Measurements from ENCODE around the gene DHRS1.

DHRS1 gene

DNA sequence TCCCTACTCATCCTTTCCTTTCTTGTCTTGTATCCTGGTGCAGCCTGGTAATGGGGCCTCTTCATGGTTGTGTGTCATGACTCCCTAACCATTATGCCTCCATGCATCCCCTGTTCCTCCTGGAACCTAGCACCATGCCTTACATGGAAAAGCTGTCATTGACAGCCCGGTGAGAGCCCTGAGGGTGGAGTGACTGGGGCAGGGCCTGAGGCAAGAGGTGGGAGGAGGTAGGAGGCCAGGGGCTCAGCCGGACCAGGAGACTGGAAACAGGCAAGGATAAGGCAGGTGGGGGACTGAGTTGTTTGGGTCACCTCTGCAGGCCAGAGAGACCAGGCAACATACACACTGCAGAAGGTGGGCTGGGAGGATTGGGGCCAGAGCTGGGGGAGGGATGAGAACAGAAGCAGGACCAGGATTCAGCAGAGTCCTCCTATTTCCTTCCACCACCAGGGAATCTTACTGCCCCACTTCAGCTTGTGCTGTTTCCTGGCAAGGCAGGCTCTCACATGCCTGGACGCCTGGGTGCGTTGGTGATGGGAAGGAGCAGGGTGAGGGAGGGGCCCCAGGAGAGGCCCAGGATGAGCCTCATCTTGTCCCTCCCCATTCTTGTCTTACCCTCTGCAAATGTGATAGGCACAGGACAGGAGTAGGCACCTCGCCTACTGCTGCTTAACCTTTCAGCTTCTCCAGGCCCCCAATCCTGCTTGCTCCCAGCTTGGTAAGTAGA, 10.1 kb upstream of the DHRS1 start, which contains the start of gene LTB4R2:
Gene LTB4R2, plus strand, starts transcription at position 603 of the 727 bp plus-strand sequence. CDS start 525 bp downstream, outside the sequence.
- no peak for DNase-seq (ENCODE audit: low spot score)

GRCh38 chr14:24308342-24309124, 9.0 kb upstream of the DHRS1 start:
- no peak for DNase-seq (ENCODE audit: low spot score)

GRCh38 chr14:24307575-24308341, 8.2 kb upstream of the DHRS1 start, which contains the start of gene CIDEB:
TSS of gene CIDEB (minus strand) at chr14:24307977. CDS start at chr14:24307858, 119 bp downstream.
- peak; percentile 82 for DNase-seq (ENCODE audit: low spot score)

GRCh38 chr14:24307156-24307574, 7.6 kb upstream of the DHRS1 start:
- no peak for DNase-seq (ENCODE audit: low spot score)

- DNase-seq (ENCODE audit: low spot score): no peak
Observed at GRCh38 chr14:24304019-24304387, 4.4 kb upstream of the DHRS1 start.

DNA sequence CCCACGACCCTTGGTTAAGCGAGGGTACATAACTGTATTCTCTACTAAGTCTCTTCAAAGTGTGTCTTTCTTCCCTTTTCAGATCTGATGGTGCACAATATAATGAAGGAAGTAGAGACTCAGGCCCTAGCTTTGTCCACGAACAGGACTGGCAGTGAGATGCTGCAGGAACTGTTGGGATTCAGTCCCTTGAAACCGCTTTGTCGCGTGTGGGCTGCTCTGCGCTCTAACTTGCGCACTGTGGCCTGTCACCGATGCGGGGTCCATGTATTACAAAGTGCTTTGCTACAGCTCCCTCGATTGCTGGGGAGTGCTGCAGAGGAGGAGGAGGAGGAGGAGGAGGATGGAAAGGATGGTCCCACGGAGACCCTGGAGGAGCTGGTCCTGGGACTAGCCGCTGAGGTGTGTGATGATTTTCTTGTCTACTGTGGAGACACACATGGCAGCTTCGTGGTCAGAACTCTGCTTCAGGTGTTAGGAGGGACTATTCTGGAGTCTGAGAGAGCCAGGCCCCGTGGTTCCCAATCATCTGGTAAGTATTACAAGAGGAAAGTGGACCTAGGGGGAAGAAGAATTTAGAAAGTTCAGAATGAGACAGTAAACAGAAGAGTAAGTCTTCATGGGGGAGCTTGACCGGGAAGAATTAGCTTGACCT, 873 bp upstream of the DHRS1 start:
- DNase-seq (ENCODE audit: low spot score): no peak

GRCh38 chr14:24298892-24299254, 707 bp downstream of the DHRS1 start:
- peak; percentile 47 for DNase-seq (ENCODE audit: low spot score)

GRCh38 chr14:24297190-24297964, 2.2 kb downstream of the DHRS1 start:
- peak; percentile 67 for DNase-seq (ENCODE audit: low spot score)

GRCh38 chr14:24296341-24297157, 3.0 kb downstream of the DHRS1 start:
- DNase-seq (ENCODE audit: low spot score): peak; percentile 79

DNA sequence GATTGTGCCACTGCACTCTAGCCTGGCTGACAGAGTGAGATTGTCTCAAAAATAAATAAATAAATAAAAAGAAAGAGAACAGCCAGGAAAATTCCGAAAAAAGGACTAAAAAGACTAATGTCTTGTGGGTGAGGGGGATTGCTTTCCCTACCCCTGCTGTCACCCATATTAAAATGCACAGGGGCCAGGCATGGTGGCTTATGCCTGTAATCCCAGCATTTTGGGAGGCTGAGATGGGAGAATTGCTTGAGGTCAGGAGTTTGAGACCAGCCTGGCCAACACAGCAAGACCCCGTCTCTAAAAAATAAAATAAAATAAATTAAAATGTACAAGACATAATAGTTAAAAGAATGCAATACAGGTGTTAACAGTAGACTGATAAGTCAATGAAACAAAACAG, 6.1 kb downstream of the DHRS1 start:
- DNase-seq (ENCODE audit: low spot score): no peak

GRCh38 chr14:24292118-24292807, 7.3 kb downstream of the DHRS1 start:
- no peak for DNase-seq (ENCODE audit: low spot score)

- DNase-seq (ENCODE audit: low spot score): no peak
Observed at GRCh38 chr14:24291446-24292117, 8.0 kb downstream of the DHRS1 start.

DNA sequence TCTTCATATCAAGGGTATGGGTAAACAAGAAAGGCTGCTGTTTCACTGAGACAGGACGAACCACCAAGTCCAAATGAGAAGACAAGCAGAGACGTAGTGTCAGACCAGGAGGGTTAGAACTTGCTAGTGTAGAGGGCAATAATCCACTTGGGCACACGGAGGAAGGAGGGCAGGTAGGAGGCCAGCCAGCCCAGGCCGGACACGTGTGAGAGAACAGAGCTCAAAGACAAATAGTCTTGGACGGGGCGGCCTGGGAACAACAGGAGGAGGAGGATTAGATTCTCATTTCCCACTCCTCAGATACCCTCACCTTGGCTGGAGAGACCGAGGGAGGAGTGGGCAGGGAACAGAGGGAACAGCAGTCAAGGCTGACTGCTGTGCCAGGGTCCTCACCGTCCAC, 8.8 kb downstream of the DHRS1 start:
- DNase-seq (ENCODE audit: low spot score): no peak

DNA sequence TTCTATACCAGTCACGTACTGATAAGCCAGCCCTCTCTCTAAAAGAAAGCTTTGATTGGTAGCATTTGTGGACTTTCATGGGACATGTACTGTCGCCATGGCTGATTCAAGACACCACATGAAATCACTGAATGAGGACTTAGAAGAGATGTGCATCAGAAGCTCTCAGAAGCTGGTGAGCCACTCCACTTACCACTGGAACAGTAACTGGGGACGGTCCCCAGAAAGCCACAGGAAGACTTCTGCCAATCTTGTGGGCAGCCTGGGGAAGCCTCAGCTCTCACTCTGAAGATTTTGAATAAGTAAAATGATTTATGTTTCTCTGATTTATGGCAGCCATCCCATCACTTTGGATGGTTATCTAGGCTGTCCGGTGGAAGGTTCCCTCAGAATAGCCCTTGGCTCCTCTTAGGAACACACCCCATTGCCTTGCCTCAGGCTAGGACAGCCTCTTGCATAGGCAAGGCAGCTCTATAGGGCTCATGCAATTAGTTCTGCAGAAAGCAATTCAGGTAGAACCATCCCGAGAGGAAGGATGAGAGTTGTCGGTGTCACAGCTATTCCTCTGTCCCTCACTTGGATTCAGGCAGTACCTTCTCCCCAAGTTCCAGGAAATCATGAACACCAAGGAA, 9.8 kb downstream of the DHRS1 start:
- DNase-seq (ENCODE audit: low spot score): no peak

GRCh38 chr14:24286996-24287395, 12.6 kb downstream of the DHRS1 start:
- no peak for DNase-seq (ENCODE audit: low spot score)

DNA sequence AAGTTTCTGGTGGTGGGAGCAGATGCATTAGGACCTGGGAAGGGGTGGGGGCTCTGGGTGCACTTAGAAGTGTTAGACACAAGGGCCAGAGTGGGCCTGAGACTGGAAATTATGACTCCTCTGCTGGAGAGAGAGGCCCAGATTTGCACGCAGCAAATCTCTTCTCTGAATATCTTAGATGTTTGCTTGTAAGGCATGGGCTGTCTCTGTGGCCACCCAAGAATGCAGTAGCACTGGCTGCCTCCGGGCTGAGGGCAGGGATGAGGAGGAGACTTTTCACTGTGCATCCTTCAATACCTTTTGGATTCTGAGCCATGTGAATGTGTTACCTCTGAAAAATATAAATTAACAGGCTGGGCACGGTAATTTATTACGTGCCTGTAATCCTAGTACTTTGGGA, 14.2 kb downstream of the DHRS1 start:
- DNase-seq (ENCODE audit: low spot score): no peak

GRCh38 chr14:24284501-24285035, 15.0 kb downstream of the DHRS1 start:
- DNase-seq (ENCODE audit: low spot score): no peak

DNA sequence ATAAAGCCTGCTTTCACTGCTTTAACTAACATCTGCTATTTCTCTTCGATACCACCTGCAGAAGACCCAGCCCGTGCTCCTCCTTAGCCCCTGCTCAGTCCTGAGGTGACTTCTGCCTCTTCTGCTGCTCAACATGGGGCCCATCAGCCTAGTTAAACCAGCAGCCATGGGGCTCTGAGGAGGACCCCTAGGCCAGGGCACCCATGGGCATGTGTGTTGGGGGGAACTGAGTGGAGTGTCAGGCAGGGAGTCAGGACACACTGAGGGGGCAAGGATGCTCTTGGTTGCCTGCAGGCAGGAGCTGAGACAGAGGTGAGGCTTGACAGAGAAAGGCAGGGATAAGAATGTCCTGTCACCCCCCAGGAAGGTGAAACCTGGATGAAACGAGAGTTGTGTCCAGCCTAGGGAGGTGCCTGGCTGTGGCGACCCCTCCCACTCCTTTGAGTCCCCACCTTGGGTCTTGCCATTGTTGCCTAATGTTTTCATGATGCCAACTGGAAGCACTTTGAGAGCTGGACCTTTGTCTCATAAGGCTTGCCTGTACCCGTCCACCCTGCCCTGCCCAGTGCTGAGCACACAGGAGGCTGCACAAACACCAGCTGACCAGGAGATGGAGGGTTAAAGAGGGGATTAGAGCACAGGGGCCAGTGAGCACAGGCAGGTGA, 15.7 kb downstream of the DHRS1 start:
- DNase-seq (ENCODE audit: low spot score): no peak

Measured in hematopoietic multipotent progenitor cell treated with erythropoietin and hydrocortisone succinate and interleukin-3 and kit ligand, for 17 days (in vitro differentiated cells).